OCI-LY3 (cell line): Measurements from ENCODE around the gene STRIT1.

ENCODE experiments used
- H2AFZ ChIP-seq: fragments of 200-600, 300-600 bp; shearing (Covaris generic); 2 replicates; pipeline ENCODE4 v1.6.0; 2014; ENCODE audit warnings: antibody characterized with exemption, low read depth, low read length
- H3K27ac ChIP-seq: fragments of 200-600, 300-600 bp; sonication (generic); 2 replicates; pipeline ENCODE4 v1.5.1; 2014; ENCODE audit warnings: mild to moderate bottlenecking, low read length, moderate library complexity, mixed read lengths
- H3K27me3 ChIP-seq: fragments of 200-600, 300-600 bp; sonication (generic); 2 replicates; pipeline ENCODE4 v1.6.1; 2014; ENCODE audit warnings: low read depth, low read length, mixed read lengths
- H3K36me3 ChIP-seq: fragments of 200-600, 300-600 bp; sonication (generic); replicated peaks from 2 replicates; pipeline ENCODE3; 2014; ENCODE audit warnings: low read depth, low read length, mixed read lengths
- H3K4me1 ChIP-seq: fragments of 300-600, 200-600 bp; sonication (generic); 2 replicates; pipeline ENCODE4 v1.6.1; 2014; ENCODE audit warnings: low read length, mixed read lengths
- H3K4me2 ChIP-seq: fragments of 200-600, 300-600 bp; sonication (generic); 2 replicates; pipeline ENCODE4 v1.6.1; 2014; ENCODE audit warnings: low read length, mixed read lengths
- H3K4me3 ChIP-seq: fragments of 300-600, 200-600 bp; sonication (generic); 2 replicates; pipeline ENCODE4 v1.5.1; 2014; ENCODE audit warnings: antibody characterized with exemption, mild to moderate bottlenecking, low read length, moderate library complexity
- H3K79me2 ChIP-seq: fragments of 300-600, 200-600 bp; shearing (Covaris generic); 2 replicates; pipeline ENCODE4 v1.6.1; 2014; ENCODE audit warnings: mild to moderate bottlenecking, low read length, mixed read lengths
- H3K9ac ChIP-seq: fragments of 300-600, 200-600 bp; shearing (Covaris generic); 2 replicates; pipeline ENCODE4 v1.6.0; 2014; ENCODE audit warnings: mild to moderate bottlenecking, low read length, moderate library complexity
- H3K9me3 ChIP-seq: fragments of 200-600, 300-600 bp; shearing (Covaris generic); 2 replicates; pipeline ENCODE4 v1.6.1; 2014; ENCODE audit warnings: low read length, mixed read lengths; ENCODE audit not compliant: insufficient read depth
- H4K20me1 ChIP-seq: fragments of 200-600, 300-600 bp; sonication (generic); 2 replicates; pipeline ENCODE4 v1.6.1; 2016; ENCODE audit warnings: low read length, mixed read lengths; ENCODE audit not compliant: insufficient read depth
- EZH2phosphoT487 ChIP-seq: fragments of 200-600 bp; shearing (Covaris generic); IDR thresholded peaks from 2 replicates; pipeline ENCODE4 v1.6.1; 2018; ENCODE audit warnings: antibody characterized with exemption, mixed run types, low read depth
- TF ChIP-seq, protein P1 (sequence below): fragments of 200-600, 300-600 bp; sonication (generic); IDR thresholded peaks from 2 replicates; pipeline ENCODE4 v1.5.1; 2014; ENCODE audit warnings: antibody characterized with exemption, low read length, low read depth

STRIT1 gene

DNA sequence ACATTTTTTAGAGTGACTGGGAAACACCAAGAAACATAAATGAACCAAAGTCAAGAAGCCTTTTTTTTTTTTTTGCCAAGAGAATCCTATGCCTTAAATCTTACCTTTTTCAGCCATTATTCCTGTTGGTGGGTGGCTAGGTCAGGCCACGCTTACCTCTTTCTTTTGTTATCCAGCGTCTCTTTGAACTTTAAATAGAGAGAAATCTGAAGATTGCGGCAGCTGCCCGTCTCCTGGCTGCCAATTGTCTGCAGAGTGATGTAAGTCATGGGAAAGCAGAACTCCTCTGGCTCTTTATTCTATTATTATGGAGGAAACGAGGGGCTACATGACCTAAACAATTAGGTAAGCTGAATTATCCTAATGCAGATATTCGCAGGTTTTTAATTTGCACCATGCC is at the start of gene STRIT1:
Gene STRIT1 (minus strand): TSS at position 168 of the 400 bp plus-strand sequence.
- H3K79me2 ChIP-seq, result no peaks in the 10 kb centered on the region
- H3K27ac ChIP-seq, result no peak within 1 kb of the TSS
- no peak within 1 kb of the TSS for H3K4me2 ChIP-seq
- no peak within 1 kb of the TSS for H3K9ac ChIP-seq
- no peaks in the 10 kb centered on the region for H4K20me1 ChIP-seq
- H3K4me1 ChIP-seq, result no peaks in the 10 kb centered on the region
- no peak within 1 kb of the TSS for H2AFZ ChIP-seq
- no peak within 1 kb of the TSS for H3K4me3 ChIP-seq
- TF ChIP-seq, protein P1, sequence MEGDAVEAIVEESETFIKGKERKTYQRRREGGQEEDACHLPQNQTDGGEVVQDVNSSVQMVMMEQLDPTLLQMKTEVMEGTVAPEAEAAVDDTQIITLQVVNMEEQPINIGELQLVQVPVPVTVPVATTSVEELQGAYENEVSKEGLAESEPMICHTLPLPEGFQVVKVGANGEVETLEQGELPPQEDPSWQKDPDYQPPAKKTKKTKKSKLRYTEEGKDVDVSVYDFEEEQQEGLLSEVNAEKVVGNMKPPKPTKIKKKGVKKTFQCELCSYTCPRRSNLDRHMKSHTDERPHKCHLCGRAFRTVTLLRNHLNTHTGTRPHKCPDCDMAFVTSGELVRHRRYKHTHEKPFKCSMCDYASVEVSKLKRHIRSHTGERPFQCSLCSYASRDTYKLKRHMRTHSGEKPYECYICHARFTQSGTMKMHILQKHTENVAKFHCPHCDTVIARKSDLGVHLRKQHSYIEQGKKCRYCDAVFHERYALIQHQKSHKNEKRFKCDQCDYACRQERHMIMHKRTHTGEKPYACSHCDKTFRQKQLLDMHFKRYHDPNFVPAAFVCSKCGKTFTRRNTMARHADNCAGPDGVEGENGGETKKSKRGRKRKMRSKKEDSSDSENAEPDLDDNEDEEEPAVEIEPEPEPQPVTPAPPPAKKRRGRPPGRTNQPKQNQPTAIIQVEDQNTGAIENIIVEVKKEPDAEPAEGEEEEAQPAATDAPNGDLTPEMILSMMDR, result no peak
- TF ChIP-seq EZH2phosphoT487, result no peak
- H3K27me3 ChIP-seq, result no peaks in the 10 kb centered on the region
- H3K36me3 ChIP-seq, result no peaks in the 10 kb centered on the region
- H3K9me3 ChIP-seq, result no peaks in the 10 kb centered on the region

DNA sequence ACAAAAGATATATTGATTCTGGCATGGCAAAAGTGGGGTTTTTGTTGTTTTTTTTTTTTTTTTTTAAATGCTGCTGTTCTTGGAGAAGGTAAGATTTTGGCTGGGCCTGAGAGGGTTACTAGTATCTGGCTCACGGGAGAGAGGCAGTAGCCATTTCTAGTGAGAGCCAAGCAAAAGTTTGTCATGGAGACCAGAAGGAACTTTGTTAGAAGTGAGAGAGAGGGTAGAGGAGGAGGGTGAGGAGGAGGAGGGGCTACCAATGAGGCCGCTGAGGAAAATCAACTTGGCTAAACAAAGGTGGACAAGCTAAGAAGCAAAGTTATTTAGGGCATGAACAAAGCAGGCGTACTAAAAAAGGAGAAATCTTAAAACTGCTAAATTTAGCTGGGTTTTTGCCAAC is 48.9 kb upstream of the STRIT1 start:
- Histone ChIP-seq H3K79me2 (no peaks in the 10 kb centered on the region), H3K36me3 (no peaks in the 10 kb centered on the region), H3K27me3 (no peaks in the 10 kb centered on the region), H2AFZ (no peak overlapping the region), H3K4me1 (no peaks in the 10 kb centered on the region), H3K9ac (no peak overlapping the region), H3K27ac (no peak overlapping the region), H3K4me3 (no peak overlapping the region), H3K4me2 (no peak overlapping the region), H3K9me3 (no peaks in the 10 kb centered on the region), H4K20me1 (no peaks in the 10 kb centered on the region)
- TF ChIP-seq EZH2phosphoT487, result no peak
- TF ChIP-seq, protein P1, result no peak

DNA sequence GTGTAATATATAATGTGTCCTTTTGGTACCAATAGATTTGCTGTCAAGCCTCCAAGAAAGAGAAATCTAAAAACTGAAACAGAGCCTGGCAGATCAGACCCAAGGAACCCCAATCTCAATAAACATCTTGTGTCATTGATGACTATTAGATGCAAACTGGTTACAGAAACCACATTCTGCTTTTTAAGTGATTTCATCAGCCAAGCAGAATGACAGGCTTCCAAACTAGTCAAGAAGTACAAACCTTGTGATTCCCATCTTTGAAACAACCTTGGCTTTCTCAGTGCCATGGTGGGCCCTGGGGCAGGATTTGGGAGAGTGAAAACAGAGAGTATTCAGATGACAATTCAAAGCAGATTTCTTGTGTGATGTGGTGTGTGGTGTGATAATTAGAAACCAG is 45.6 kb upstream of the STRIT1 start:
- TF ChIP-seq, protein P1, result no peak
- no peak for TF ChIP-seq EZH2phosphoT487
- no peaks in the 10 kb centered on the region for H3K9me3 ChIP-seq
- no peak overlapping the region for H3K27ac ChIP-seq
- no peaks in the 10 kb centered on the region for H3K79me2 ChIP-seq
- H4K20me1 ChIP-seq, result no peaks in the 10 kb centered on the region
- no peaks in the 10 kb centered on the region for H3K4me1 ChIP-seq
- no peak overlapping the region for H2AFZ ChIP-seq
- H3K27me3 ChIP-seq, result no peaks in the 10 kb centered on the region
- no peak overlapping the region for H3K4me2 ChIP-seq
- no peak overlapping the region for H3K9ac ChIP-seq
- H3K4me3 ChIP-seq, result no peak overlapping the region
- no peaks in the 10 kb centered on the region for H3K36me3 ChIP-seq

DNA sequence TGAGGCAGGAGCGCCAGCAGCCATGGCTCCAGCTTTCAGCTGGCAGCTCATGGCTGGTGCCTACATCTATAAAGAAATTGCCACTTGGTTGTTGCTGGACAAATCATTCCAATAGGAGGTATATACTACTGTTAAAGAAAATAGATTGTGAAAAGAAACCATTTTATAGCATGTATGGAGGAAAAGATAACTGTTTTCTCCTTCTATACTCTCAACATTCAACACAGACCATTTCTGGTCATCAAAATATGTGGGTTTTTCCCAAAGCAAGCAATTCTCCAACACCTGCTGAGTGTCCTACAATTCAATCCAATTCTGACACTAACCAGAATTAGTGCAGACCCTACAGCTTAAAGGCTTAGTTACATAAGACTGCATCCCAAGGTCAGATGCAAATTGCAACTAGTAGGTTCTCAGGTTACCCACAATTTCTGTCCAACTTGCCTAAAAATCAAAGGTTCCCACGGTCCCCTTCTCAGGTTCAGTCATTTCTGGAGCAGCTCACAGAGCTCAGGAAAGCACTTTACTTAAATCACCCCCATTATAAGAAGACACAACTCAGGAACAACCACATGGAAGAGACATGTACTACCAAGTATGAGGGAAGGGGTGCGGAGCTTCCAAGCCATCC is 42.4 kb upstream of the STRIT1 start:
- Histone ChIP-seq H3K9me3 (no peaks in the 10 kb centered on the region), H3K4me3 (no peak overlapping the region), H2AFZ (no peak overlapping the region), H3K36me3 (no peaks in the 10 kb centered on the region), H3K4me2 (no peak overlapping the region), H4K20me1 (no peaks in the 10 kb centered on the region), H3K27ac (no peak overlapping the region), H3K9ac (no peak overlapping the region), H3K27me3 (no peaks in the 10 kb centered on the region), H3K79me2 (no peaks in the 10 kb centered on the region), H3K4me1 (no peaks in the 10 kb centered on the region)
- TF ChIP-seq, protein P1, result no peak
- no peak for TF ChIP-seq EZH2phosphoT487
